Cardiac septum (tissue), 1 donor: ENCODE data around the gene CMC4. TPM values are rescaled to one million over a fixed set of nuclear protein-coding genes. Genes with fewer than 3 reads are reported as not detected.
A peak's percentile ranks its signal among the peaks of the same experiment; 100 is the strongest.

Source experiments
- DNase-seq: peaks from one replicate; pipeline ENCODE4 v3.0.0-alpha.2; 2020; ENCODE audit warnings: low spot score
- intact Hi-C: fragments of 100-400 bp; cut with DNase I; formaldehyde crosslinking; loops from one replicate; pipeline ENCODE4 v1.14.0; 2022
- total RNA-seq: library from RNA; stranded (reverse); fragmentation: NEBNext Ultra II Directional; extraction: Animal tissue kit (Norgen Biotek cat#: 25700); gene quantifications from one replicate; pipeline ENCODE4 v1.2.1, GENCODE V29; 2021
- donor health status: DM: no; HTN: no; CAD: no.

CMC4 gene
- total RNA-seq, 1 donor from 2014 or later = 19.4 TPM

DNA sequence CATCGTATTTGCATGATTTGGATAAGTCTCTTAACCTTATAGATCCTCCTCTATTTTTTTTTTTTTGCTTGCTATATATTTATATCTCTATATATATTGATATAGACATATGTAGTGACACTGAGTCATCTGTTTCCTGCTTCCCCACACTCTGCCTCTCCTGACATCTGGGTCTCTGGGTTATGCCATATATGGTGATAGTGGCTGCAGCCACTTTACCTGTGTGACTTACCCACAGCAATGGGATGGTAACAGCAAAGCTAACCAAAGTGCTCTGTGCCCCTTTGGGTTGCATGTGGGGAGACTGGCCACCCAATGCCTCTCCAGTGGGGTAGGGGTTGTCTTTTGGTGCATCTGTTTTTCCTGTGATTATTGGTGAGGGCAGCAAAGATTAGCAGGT, 14.5 kb downstream of the CMC4 start:
- DNase-seq = no peak
- intact Hi-C loops = no loop called here

DNA sequence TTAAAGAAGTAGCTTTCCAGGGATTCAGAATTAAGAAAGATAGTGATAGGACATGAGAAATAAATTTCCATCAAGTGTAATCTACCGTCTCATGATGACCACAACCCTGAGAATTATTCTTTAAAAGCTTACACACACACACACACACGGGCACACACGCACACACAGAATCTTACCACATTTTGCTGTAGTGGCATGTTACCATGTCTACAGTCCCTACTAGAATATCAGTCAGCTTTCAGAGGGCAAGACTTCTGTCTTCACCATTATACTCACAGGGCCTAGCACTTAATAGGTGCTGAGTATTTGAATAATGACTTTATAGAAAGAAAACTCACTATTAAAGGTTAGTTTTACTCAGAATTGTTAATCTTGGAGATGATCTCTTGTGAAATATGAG, 15.4 kb downstream of the CMC4 start:
- intact Hi-C loops = no loop called here
- no peak for DNase-seq

DNA sequence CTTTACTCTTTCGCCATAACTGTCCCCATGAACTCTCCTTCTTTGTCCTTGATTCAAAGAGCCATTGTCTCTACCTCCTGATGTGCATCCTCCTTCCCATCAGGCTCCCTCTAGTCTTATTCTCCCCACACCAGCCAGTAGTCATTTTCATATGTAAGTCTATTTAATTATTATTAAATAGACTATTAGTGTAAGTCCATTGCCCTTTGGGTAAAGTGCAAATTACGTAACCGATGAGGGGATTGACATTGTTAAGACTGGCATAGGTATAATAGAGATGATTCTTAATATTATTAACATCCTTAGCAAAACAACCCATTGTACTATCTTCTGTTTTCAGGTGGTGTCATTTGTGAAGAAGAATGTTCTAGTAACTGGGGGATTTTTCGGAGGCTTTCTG, 16.7 kb downstream of the CMC4 start:
- intact Hi-C loops = no loop called here
- DNase-seq = no peak

DNA sequence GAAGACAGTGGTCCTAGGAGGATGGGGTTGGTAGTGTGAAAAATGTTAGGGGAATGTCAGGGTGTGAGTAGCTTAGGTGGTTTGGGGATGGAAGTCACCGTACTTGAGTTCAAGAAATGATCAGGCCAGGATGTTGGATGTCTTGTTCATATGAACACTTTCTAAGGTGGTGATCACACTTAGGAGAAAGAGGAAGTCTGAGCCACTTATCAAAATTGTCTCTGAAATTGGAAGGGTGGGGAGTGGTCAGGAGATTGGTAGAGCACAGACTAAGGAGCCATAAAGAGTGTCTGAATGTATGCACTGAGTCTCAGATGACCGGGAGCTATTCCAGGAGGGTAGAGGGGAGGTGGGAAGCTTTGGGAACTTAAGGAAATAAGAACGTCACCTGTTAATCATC, 17.3 kb downstream of the CMC4 start:
- intact Hi-C loops = no loop called here
- DNase-seq = no peak

DNA sequence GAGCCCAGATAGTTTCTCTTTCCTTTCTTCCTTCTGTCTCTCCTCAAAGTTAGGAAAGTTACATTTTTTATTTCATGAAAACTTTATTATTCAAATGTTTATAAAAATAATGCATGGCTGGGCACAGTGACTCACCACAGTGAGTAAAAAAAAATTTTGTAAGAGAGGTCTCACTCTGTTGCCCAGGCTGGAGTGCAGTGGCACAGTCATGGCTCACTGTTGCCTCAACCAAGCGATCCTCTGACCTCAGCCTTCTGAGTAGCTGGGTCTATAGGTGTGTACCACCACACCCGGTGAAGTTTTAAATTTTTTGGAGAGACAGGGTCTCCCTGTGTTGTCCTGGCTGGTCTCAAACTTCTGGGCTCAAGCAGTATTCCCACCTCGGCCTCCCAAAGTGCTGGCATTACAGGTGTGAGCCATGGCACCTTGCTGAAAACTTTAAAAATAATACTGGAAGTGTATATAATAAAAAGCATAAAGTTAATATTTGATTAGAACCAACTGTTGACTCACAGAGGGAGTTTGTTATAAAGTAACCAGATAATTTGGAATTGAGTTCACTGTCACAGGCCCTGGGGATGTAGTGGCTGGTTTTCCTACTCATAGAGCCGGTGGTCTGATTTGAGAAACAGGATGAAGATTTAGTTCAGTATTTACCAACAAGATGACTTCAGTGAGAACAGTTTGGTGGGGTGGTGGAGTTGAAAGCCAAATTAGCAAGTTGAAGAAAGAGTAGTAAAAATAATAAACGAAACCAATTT, 18.0 kb downstream of the CMC4 start:
- DNase-seq = no peak
- intact Hi-C loops = no loop called here

DNA sequence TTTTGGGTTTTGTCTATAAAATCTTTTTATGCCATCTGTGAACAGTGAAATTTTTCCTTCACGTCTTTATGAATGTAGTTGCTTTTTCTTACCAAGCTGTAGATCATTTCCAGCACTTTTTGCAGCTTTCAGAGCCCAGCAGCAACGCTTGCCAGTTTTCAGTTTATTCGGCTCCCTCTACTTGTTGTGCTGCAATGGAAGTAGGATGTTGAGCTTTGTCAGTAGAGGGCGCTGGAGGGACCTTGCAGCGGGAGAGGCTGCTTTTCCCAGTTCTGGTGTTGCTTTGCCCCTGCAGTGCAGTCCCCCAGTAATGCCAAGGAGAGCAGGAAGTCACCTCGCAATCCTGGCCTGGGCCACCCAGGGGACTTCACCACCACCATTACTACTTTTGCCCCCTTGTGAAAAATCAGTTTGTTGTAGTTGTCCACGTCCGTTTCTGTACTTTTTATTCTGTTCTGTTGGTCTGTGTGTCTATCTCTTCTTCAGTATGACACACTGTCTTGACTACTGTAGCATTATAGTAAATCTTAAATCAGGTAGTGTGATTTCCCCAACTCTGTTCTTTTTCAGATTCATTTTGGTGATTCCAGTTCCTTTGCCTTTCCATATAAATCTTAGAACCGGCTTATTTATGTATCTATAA, 21.8 kb downstream of the CMC4 start:
- intact Hi-C loops = no loop called here
- no peak for DNase-seq

DNA sequence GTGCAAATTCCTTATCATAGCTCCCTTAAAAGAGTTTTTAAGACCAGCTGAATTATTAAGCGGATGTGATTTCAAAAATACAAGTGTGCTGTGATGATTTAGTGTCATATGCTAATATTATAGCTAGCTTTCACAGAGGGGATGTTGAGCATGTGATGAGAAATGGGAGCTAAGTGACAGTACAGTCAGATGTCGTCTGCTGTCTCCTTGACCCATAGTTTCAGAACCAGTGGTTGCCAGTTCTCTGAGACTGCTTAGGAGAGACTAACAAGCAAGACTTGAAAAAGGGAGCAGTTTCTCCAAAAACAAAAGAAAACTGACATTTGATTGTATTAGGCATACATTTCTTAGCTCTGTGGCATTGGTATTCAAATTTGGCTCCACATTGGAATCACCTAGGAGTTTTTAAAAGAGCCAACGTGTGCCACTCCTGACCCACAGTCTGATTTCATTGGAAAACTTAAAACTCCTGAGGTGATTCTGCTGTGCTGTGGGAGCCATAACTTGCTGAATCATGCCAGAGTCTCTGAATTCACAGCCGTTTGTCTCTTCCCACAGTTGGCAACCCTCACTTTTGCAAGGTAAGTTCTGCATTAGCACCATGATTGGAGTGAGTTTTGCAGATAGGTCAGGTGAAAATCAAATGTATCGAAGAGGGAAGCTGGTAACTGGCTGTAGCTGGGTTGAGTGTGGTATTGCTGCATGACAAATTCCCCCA, 24.0 kb downstream of the CMC4 start:
- DNase-seq = no peak
- intact Hi-C loops = no loop called here

DNA sequence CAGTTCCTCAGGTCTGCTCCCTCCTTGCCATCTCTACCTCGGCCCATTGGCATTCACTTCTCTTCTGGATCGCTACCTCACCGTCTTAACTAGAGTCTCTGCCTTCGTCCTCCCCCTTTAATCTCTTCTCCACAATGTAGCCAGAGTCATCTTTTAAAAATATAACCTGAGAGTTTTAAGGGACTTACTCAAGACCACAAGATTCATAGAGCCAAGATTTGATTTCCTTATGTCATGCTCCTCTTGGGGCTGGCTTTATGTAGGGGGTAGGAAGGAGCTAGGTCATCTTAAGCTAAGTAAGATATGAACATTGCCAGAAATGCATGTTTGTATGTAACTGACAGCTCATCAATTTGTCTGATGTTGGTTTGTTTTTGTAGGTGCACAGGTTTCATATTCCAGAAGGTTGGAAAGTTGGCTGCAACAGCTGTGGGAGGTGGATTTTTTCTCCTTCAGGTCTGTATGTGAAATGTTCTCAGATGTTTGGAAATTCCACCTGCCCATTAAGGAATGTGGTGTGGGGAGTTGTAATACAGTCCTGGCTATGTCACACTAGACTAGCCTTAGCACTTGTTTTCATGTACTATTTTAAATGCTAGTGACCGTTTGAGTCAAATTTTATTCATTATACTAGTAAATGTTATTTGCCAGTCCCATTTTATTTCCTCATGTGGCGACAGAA, 24.7 kb downstream of the CMC4 start:
- intact Hi-C loops = no loop called here

DNA sequence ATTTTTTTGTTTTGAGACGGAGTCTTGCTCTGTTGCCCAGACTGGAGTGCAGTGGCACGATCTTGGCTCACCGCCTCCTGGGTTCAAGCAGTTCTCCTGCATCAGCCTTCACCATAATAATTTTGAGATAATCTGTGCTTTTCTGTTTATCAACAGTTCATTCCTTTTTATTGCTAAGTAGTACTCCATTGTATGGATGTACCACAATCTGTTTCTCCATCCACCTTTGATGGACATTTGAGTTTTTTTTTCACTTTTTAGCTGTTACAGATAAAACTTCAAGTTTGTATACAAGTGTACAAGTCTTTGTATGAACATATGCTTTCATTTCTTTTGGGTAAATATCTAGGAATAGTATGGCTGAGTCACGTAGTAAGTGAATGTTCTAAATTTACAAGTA, 35.2 kb downstream of the CMC4 start:
- no peak for DNase-seq
- intact Hi-C loops = no loop called here

More for the DNA sequence above, 24.7 kb downstream of the CMC4 start:
- no peak for DNase-seq

DNA sequence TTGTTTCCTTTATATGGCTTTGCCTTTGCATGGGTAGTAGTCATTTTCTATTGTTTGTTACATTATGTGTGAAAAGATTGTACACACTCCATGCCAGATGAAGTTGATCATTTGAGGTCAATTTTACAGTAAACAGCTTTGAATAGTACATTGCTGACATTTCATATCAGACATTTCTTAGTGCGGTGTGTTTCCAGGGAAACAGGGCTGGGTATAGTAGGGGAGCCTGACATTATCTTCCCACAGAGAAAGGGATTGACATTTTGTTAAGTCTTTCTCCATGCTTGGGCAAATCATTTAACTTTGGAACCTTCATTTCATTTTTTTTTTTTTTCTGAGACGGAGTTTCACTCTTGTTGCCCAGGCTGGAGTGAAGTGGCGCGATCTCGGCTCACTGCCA, 39.3 kb downstream of the CMC4 start:
- DNase-seq = no peak
- intact Hi-C loops = no loop called here

DNA sequence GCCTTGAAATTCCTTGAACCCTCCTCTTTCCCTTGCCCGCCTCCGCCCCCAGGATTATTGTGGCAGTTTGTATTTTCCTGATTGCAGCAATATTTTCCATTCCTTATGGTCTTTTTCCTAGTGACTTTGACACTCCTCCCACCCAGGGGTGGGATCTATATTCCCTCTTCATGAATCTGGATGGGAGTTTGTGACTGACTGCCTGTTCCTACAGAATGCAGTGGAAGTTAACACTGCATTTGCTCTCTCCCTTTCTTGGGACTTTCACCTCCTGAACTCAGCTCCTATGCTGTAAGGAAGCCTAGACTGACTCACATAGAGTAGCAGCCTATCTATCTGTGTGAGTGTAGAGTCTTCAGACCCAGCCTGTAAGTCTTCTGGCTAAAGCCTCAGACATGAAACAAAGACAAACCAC, 42.1 kb downstream of the CMC4 start:
- no peak for DNase-seq
- intact Hi-C loops = no loop called here

DNA sequence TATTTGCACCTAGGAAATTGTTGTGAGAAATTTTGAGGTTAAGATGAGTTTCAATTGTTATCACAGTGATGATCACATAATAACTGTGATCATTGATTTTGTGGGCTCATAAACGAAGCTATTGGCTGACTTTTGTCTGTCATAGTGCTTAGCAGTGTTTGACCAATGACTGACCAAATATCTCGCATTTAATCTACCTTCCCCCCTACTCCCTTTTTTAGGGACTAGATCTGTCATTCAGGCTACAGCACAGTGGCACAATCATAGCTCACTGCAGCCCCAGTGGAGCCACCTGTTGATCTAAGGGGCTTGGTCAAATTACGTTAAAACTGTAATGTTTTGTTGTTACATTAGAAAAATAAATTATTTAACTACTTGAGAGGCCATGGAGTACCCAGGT, 42.8 kb downstream of the CMC4 start:
- intact Hi-C loops = no loop called here
- DNase-seq = no peak

DNA sequence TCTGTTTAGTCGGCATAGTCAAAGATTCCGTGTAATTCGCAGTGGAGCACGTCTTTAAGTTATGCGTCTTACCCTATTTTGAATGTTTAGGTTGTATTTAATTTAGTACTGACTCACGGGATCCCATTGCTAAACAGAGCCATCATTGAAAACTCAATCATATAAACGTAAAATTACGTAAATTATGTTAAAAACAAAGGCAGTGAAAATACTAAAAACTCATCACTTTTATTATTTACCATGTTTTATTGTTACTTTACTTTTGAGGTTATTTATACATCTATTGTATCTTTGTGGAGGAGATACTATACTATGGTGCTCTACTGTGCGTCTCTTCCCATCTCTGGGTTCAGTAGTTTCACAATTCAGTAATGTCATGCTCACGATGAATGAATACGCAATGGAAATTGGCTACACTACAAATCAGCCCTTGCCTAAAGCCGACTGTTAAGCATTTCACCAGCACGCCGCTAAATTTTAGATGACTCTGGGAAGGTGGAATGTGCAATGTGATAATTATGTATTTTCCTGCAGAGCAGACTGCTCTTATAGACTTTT, 43.3 kb downstream of the CMC4 start:
- intact Hi-C loops = loop anchor here (2.0 kb wide), 1 partner anchor 43 kb away; the partner anchor contains the start of genes BRCC3, CMC4 and MTCP1
- DNase-seq = no peak

DNA sequence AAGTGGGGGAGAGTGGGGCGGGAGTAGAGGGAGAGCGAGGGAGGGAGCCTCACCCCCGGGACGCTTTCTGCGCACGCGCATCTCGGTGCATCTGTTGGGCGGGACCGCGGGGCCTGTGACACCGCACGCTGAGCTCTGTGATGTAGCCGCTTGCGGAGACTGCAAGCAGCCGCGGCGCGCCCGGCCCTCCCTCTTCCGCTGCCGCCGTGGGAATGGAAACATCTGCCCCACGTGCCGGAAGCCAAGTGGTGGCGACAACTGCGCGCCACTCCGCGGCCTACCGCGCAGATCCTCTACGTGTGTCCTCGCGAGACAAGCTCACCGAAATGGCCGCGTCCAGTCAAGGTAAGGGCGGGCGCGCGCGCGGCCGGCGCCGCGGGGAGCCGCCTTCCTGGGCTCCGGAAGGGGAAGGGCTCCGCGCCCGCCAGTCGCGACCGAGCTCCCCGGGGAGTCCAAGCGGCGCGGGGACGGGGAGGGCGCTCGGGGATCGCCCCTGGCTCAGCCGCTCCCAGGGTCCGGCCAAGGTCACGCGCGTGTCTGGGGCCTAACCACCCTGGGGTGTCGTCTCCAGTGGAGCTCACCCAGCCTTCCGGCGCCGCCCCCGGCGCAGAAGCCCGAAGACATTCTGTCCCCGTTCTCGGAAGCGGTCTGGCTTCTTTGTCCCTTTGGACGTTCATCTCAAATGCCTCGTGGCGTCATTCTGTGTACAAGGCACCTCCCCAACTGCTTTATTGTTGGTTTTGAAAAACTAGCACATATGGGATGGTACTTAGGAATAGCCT, 44.0 kb downstream of the CMC4 start, which contains the start of gene FUNDC2:
Gene FUNDC2 (plus strand): TSS at position 118 of the 782 bp plus-strand sequence. CDS start 95 bp downstream, at position 213.
- peak; percentile 96 for DNase-seq
- intact Hi-C loops = loop anchor here (2.0 kb wide), 1 partner anchor 44 kb away; the partner anchor contains the start of genes BRCC3, CMC4 and MTCP1

DNA sequence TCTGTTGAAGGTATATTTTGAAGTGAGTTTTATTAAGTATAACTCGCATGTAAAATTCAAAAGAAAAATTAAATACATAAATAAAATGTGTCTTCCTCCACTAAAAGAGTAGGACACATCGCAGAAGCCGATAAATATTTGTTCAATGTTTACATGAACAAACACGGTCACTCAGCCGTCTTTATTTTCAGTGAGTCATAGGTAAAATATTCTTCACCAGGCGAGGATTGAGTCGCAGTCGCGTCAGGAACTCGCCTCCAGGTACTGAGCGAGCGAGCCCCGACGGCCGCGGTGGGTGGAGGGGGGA, 44.6 kb downstream of the CMC4 start:
- no peak for DNase-seq
- intact Hi-C loops = loop anchor here (2.0 kb wide), 1 partner anchor 44 kb away; the partner anchor contains the start of genes BRCC3, CMC4 and MTCP1

DNA sequence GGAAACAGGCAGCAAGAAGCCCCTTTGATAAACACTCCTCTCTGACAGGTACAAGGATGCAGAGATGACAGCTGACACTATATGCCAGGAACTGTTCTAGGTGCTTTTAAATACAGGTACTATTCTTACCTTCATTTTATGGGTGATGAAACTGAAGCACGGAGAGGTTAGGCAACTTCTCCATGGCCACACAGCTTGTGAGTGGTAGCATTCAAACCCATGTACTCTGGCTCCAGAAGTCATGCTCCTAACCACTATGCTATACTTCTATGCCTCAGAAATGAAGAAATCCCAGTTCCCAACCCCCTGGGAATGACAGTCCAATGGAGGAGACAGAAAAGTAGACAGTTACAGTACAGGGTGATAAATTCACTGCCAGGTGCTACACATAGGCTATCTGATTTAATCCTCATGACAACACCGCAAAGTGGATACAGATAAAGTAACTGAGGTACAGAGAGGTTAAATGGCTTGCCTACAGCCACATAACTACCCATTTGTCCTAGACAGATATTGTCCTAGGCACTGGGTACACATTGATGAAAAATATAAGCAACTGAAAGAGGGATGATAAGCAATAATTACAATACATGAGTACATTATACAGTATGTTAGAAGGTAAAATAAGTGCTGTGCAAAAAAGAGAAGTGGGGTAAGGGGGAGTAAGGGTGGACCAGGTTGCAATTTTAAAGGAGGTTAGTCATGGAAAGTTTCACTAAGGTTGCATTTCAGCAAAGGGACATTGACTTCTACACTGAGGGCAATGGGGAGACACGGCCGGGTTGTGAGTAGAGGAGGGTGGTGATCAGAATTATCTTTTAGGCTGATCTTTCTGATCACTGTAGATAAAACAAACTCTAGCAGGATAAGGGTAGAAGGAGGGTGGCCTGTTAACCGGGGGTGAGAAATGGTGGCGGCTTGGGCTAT, 46.8 kb downstream of the CMC4 start:
- no peak for DNase-seq
- intact Hi-C loops = no loop called here

DNA sequence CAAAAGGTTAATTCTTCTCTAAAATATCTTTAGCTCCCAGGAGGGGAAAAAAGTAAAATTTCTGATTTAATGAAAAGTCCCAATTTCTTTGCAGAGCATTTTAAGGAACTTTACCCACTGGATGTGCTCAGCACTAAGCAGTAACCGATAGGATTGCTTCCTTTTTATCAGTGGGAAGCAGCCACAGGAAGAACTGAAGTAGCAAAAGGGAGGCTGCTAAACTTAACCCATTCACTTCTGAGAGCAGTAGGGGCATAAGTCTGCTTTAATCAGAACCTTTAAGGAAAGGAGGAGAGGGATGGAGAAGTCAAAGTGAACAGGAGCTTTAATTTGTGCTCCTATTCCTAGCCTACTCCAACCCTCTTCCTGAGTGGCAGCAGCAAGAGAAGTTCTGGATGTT, 48.4 kb downstream of the CMC4 start, which contains the start of gene F8:
Gene F8 (minus strand): TSS at position 139 of the 400 bp plus-strand sequence. CDS start 171 bp downstream, outside the sequence.
- no peak for DNase-seq
- intact Hi-C loops = no loop called here

DNA sequence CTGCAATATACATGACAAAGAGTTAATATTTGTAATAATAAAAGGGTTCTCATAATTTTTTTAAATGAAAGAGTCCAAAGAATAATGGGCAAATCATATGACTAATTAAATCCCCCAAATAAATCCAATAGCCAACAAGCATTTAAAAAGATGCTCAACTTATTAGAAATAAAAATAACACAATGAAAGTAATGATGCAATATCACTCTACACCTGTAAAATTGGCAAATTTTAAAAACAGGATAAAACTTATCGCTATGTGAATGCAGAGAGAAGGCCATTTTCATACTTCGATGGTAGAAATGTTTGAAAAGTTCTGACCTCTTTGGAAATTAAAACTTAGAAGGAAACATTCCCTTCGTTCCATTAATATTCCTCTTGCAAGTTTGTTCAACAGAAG, 50.3 kb downstream of the CMC4 start:
- intact Hi-C loops = no loop called here
- no peak for DNase-seq
